K562 (cell line): Measurements from ENCODE around the gene NF1. TPM values are rescaled to one million over a fixed set of nuclear protein-coding genes. Genes with fewer than 3 reads are reported as not detected.

ENCODE experiments used
- ARHGAP35 ChIP-seq: fragments of 450-650 bp; IDR thresholded peaks from 2 replicates; pipeline ENCODE4 v1.6.1; 2018; ENCODE audit not compliant: partially characterized antibody
- ATF1 ChIP-seq, 2 experiments: fragments of 450-650 bp in 1 of 2; IDR thresholded peaks; 2 replicates each; pipeline ENCODE4 v1.6.1; 2016; ENCODE audit warnings: missing compliant biosample characterization in 1 of 2, missing genetic modification characterization in 1 of 2
- ATF2 ChIP-seq: sonication (generic); formaldehyde crosslinking; IDR thresholded peaks from 2 replicates; pipeline ENCODE4 v1.8.1; 2022; ENCODE audit warnings: missing genetic modification reagents
- BDP1 ChIP-seq: IDR thresholded peaks from 3 replicates; pipeline ENCODE4 v1.6.1; 2011; ENCODE audit not compliant: insufficient read length, insufficient read depth
- DIDO1 ChIP-seq: fragments of 450-650 bp; IDR thresholded peaks from 2 replicates; pipeline ENCODE4 v1.6.1; 2016; ENCODE audit warnings: low read depth, missing biosample characterization, missing genetic modification characterization
- ESRRB ChIP-seq: fragments of 250-450 bp; sonication (Bioruptor Pico); IDR thresholded peaks from 2 replicates; pipeline ENCODE4 v1.5.0; 2020; ENCODE audit warnings: mild to moderate bottlenecking, moderate library complexity, borderline replicate concordance
- IFI16 ChIP-seq: fragments of 250-450 bp; sonication (Bioruptor Pico); IDR thresholded peaks from 2 replicates; pipeline ENCODE4 v2.1.2; 2022; ENCODE audit warnings: mild to moderate bottlenecking, inconsistent platforms
- LEF1 ChIP-seq: fragments of 450-650 bp; IDR thresholded peaks from 2 replicates; pipeline ENCODE4 v1.6.1; 2016; ENCODE audit warnings: mild to moderate bottlenecking
- MAZ ChIP-seq, 2 experiments: fragments of 450-650 bp in 1 of 2; sonication (generic) in 1 of 2; formaldehyde crosslinking; IDR thresholded peaks in 1 of 2; conservative IDR thresholded peaks in 1 of 2; 2 replicates each; pipeline versions ENCODE4 v1.4.0 to v1.5.0; 2020; ENCODE audit warnings: mild to moderate bottlenecking in 1 of 2, missing genetic modification reagents in 1 of 2
- MYNN ChIP-seq, 2 experiments: sonication (generic); formaldehyde crosslinking in 1 of 2; IDR thresholded peaks; 2 replicates each; pipeline versions ENCODE4 v1.5.0 to v1.6.1; 2016 to 2020; ENCODE audit warnings: antibody characterized with exemption in 1 of 2, missing genetic modification reagents in 1 of 2
- NR2C2 ChIP-seq, 2 experiments: fragments of 200-800 bp in 1 of 2; sonication (Bioruptor generic) in 1 of 2; sonication (generic) in 1 of 2; formaldehyde crosslinking in 1 of 2; IDR thresholded peaks; 2 replicates each; pipeline versions ENCODE4 v1.6.1 to v1.8.0; 2016 to 2022; ENCODE audit warnings: mild to moderate bottlenecking in 1 of 2, missing compliant biosample characterization in 1 of 2, missing genetic modification characterization in 1 of 2, missing genetic modification reagents in 1 of 2
- PML ChIP-seq: IDR thresholded peaks from 2 replicates; pipeline ENCODE4 v1.6.1; 2012; ENCODE audit warnings: low read length, inconsistent platforms
- RAD21 ChIP-seq, 2 experiments: fragments of 250-450 bp in 1 of 2; fragments of 450-650 bp in 1 of 2; sonication (Bioruptor Pico) in 1 of 2; formaldehyde crosslinking in 1 of 2; IDR thresholded peaks in 1 of 2; conservative IDR thresholded peaks in 1 of 2; 2 replicates each; pipeline versions ENCODE4 v1.4.0 to v1.8.0; 2020 to 2022; ENCODE audit warnings: mild to moderate bottlenecking in 2 of 2, moderate library complexity in 1 of 2
- SMARCE1 ChIP-seq: fragments of 450-650 bp; IDR thresholded peaks from 2 replicates; pipeline ENCODE4 v1.7.1; 2016; ENCODE audit warnings: mild to moderate bottlenecking
- SNAPC5 ChIP-seq: fragments of 250-450 bp; sonication (Bioruptor Pico); IDR thresholded peaks from 2 replicates; pipeline ENCODE4 v1.8.0; 2021; ENCODE audit warnings: moderate library complexity, mild to moderate bottlenecking, inconsistent platforms
- SP1 ChIP-seq: sonication (generic); formaldehyde crosslinking; IDR thresholded peaks from 2 replicates; pipeline ENCODE4 v1.8.1; 2022; ENCODE audit warnings: mild to moderate bottlenecking, missing genetic modification reagents
- STAG1 ChIP-seq: sonication (generic); formaldehyde crosslinking; IDR thresholded peaks from 2 replicates; pipeline ENCODE4 v1.5.0; 2020; ENCODE audit warnings: missing genetic modification reagents, borderline replicate concordance
- TFAM ChIP-seq: fragments of 250-450 bp; sonication (Bioruptor Pico); conservative IDR thresholded peaks from 2 replicates; pipeline ENCODE4 v1.5.0; 2021; ENCODE audit warnings: mild to moderate bottlenecking, moderate library complexity
- ZC3H11A ChIP-seq: IDR thresholded peaks from 2 replicates; pipeline ENCODE4 v1.6.1; 2012; ENCODE audit warnings: low read depth, low read length, improper control_type of control experiment
- ZKSCAN1 ChIP-seq: fragments of 150-350 bp; IDR thresholded peaks from 2 replicates; pipeline ENCODE4 v1.6.1; 2016; ENCODE audit warnings: low read depth, low read length
- ZKSCAN3 ChIP-seq: fragments of 250-450 bp; sonication (Bioruptor Pico); IDR thresholded peaks from 2 replicates; pipeline ENCODE4 v1.4.0; 2020
- ZNF140 ChIP-seq: fragments of 250-450 bp; sonication (Bioruptor Pico); IDR thresholded peaks from 2 replicates; pipeline ENCODE4 v1.8.0; 2021; ENCODE audit warnings: moderate library complexity, mild to moderate bottlenecking, inconsistent platforms
- ZNF165 ChIP-seq: fragments of 250-450 bp; sonication (Bioruptor Pico); IDR thresholded peaks from 2 replicates; pipeline ENCODE4 v1.4.0; 2020; ENCODE audit warnings: borderline replicate concordance
- ZNF311 ChIP-seq: fragments of 250-450 bp; sonication (Bioruptor Pico); IDR thresholded peaks from 2 replicates; pipeline ENCODE4 v1.4.0; 2020; ENCODE audit warnings: mild to moderate bottlenecking, moderate library complexity
- ZNF41 ChIP-seq: fragments of 250-450 bp; sonication (Bioruptor Pico); conservative IDR thresholded peaks from 2 replicates; pipeline ENCODE4 v1.4.0; 2020; ENCODE audit warnings: mild to moderate bottlenecking
- ZNF507 ChIP-seq: conservative IDR thresholded peaks from 2 replicates; pipeline ENCODE4 v1.6.1; 2017; ENCODE audit warnings: missing genetic modification characterization, missing compliant biosample characterization
- ZNF584 ChIP-seq: fragments of 200-800 bp; sonication (Bioruptor generic); IDR thresholded peaks from 2 replicates; pipeline ENCODE4 v1.6.1; 2016; ENCODE audit warnings: low read depth, mild to moderate bottlenecking, missing genetic modification characterization, missing compliant biosample characterization
- ZNF589 ChIP-seq: fragments of 200-800 bp; sonication (Bioruptor generic); IDR thresholded peaks from 2 replicates; pipeline ENCODE4 v1.6.1; 2016; ENCODE audit warnings: low read depth, missing genetic modification characterization, missing compliant biosample characterization
- ZNF717 ChIP-seq: fragments of 250-450 bp; sonication (Bioruptor Pico); IDR thresholded peaks from 2 replicates; pipeline ENCODE4 v1.5.0; 2021
- ZNF766 ChIP-seq: fragments of 200-800 bp; sonication (Bioruptor generic); conservative IDR thresholded peaks from 2 replicates; pipeline ENCODE4 v1.6.1; 2016; ENCODE audit warnings: missing genetic modification characterization, missing compliant biosample characterization
- polyA plus RNA-seq, 8 experiments: library from polyadenylated mRNA; depleted of rRNA in 4 of 8; stranded (reverse) in 5 of 8; unstranded in 3 of 8; fragments of >200 nt; fragmentation: Nextera tagmentation in 2 of 8; fragmentation: Illumina TruSeq in 1 of 8; extraction: Ambion mirVana in 2 of 8; extraction: Trizol in 1 of 8; gene quantifications; 2 replicates each; pipeline versions ENCODE4 v1.2.1 to v1.2.3, GENCODE V29; 2011 to 2014; ENCODE audit warnings: inconsistent platforms in 1 of 8, missing spikeins in 1 of 8
- total RNA-seq, 7 experiments: library from RNA; depleted of rRNA in 6 of 7; stranded (reverse); fragments of >200 nt in 6 of 7; fragmentation: Illumina TruSeq in 2 of 7; extraction: Trizol in 2 of 7; gene quantifications; 2 replicates each; pipeline versions ENCODE4 v1.2.1 to v1.2.3, GENCODE V29; 2011 to 2021; ENCODE audit warnings: low replicate concordance in 1 of 7

NF1 gene
- total and polyA plus RNA-seq, 9 of the 15 experiments (the other 6 are each of a cell fraction or from before 2014, with no cell fraction given), result 3.4 to 41.9 (median 24.3) TPM

GRCh38 chr17:31313982-31314781 lies 219.4 kb downstream of the NF1 start, which contains the start of gene EVI2B (continued):
- TF ChIP-seq RAD21 (CRISPR knock-in tag; conservative IDR thresholded peaks at IDR 0.05 in 1 of 2, IDR thresholded peaks at IDR 0.05 in 1 of 2), result no peak
- no peak for TF ChIP-seq ZNF507 (tag)
- no peak for TF ChIP-seq BDP1
- TF ChIP-seq STAG1 (CRISPR knock-in tag), result no peak
- 0 out of 2 replicates have a peak, but pooled peaks have one; percentile 44 for TF ChIP-seq ZNF311 (CRISPR knock-in tag)
- no peak for TF ChIP-seq DIDO1
- TF ChIP-seq ZNF165 (CRISPR knock-in tag), result no peak
- TF ChIP-seq ATF2 (CRISPR knock-in tag), result no peak
- TF ChIP-seq IFI16 (CRISPR knock-in tag), result no peak
- no peak for TF ChIP-seq ZNF41 (CRISPR knock-in tag)
- peak; percentile 89 for TF ChIP-seq SMARCE1
- TF ChIP-seq ZKSCAN3 (CRISPR knock-in tag), result no peak
- TF ChIP-seq MYNN (IDR thresholded peaks at IDR 0.05), result no peak
- TF ChIP-seq MYNN (CRISPR knock-in tag; IDR thresholded peaks at IDR 0.05), result no peak
- TF ChIP-seq ZC3H11A, result no peak
- no peak for TF ChIP-seq ESRRB (CRISPR knock-in tag)
- TF ChIP-seq TFAM (CRISPR knock-in tag), result no peak
- TF ChIP-seq ATF1 (CRISPR knock-in tag; IDR thresholded peaks at IDR 0.05), result no peak
- no peak for TF ChIP-seq ATF1 (tag; IDR thresholded peaks at IDR 0.05)
- TF ChIP-seq ZNF717 (CRISPR knock-in tag), result no peak
- TF ChIP-seq SP1 (CRISPR knock-in tag), result no peak
- 0 out of 2 replicates have a peak, but pooled peaks have one; percentile 63 for TF ChIP-seq ZNF584 (CRISPR knock-in tag)
- TF ChIP-seq SNAPC5 (CRISPR knock-in tag), result no peak
- TF ChIP-seq PML, result no peak
- peak; percentile 88 for TF ChIP-seq ZNF766 (CRISPR knock-in tag)
- TF ChIP-seq ZNF140 (CRISPR knock-in tag), result no peak
- TF ChIP-seq LEF1, result peak; percentile 60; the same call in 1 of the 2 replicates
- TF ChIP-seq MAZ (CRISPR knock-in tag; conservative IDR thresholded peaks at IDR 0.05 in 1 of 2, IDR thresholded peaks at IDR 0.05 in 1 of 2), result no peak
- TF ChIP-seq ZKSCAN1, result no peak
- no peak for TF ChIP-seq NR2C2 (CRISPR knock-in tag; IDR thresholded peaks at IDR 0.05)
- TF ChIP-seq NR2C2 (tag; IDR thresholded peaks at IDR 0.05), result peak; percentile 48; the same call in 1 of the 2 replicates
- TF ChIP-seq ZNF589 (CRISPR knock-in tag), result 0 out of 2 replicates have a peak, but pooled peaks have one; percentile 35
- TF ChIP-seq ARHGAP35, result no peak
